AG04450 (cell line): ENCODE data around the gene FRMD4A. TPM values are rescaled to one million over a fixed set of nuclear protein-coding genes. Genes with fewer than 3 reads are reported as not detected.

ENCODE experiments used
- CTCF ChIA-PET: fragments of 300-600, 350-600 bp; formaldehyde crosslinking; extraction: SDS; loops from one replicate; lab custom pipeline; 2022; ENCODE audit warnings: antibody characterized with exemption, inconsistent platforms; lab: Charles Lee
- POLR2A ChIA-PET: fragments of 350-600 bp; formaldehyde crosslinking; extraction: SDS; loops from one replicate; lab custom pipeline; 2021; ENCODE audit warnings: antibody characterized with exemption, inconsistent platforms; lab: Yijun Ruan, JAX
- DNase-seq: peaks from one replicate; pipeline ENCODE4 v3.0.0-alpha.2; 2011; ENCODE audit warnings: low read depth, low spot score
- H3K27ac ChIP-seq: one replicate; pipeline ENCODE4 v1.5.1; 2012; ENCODE audit warnings: low read depth, low read length, control low read depth
- H3K27me3 ChIP-seq: one replicate; pipeline ENCODE4 v1.6.0; 2012; ENCODE audit warnings: low read length; ENCODE audit not compliant: control insufficient read depth, insufficient read depth
- H3K4me3 ChIP-seq: 2 replicates; pipeline ENCODE4 v1.5.1; 2011; ENCODE audit warnings: mild to moderate bottlenecking, low read depth, low read length, control low read depth
- H3K9me3 ChIP-seq: 2 replicates; pipeline ENCODE4 v1.5.1; 2012; ENCODE audit warnings: low read length; ENCODE audit not compliant: control insufficient read depth, insufficient read depth
- polyA plus RNA-seq: library from polyadenylated mRNA; depleted of rRNA; stranded (reverse); fragments of >200 nt; gene quantifications from 2 replicates; pipeline ENCODE4 v1.2.3, GENCODE V29; 2011
- TF ChIP-seq, protein P1 (sequence below): IDR thresholded peaks from 2 replicates; pipeline ENCODE4 v1.5.1; 2011; ENCODE audit warnings: low read depth, low read length, control low read depth, inconsistent platforms

Gene FRMD4A
- polyA plus RNA-seq, 1 experiment: 45.7 TPM

DNA sequence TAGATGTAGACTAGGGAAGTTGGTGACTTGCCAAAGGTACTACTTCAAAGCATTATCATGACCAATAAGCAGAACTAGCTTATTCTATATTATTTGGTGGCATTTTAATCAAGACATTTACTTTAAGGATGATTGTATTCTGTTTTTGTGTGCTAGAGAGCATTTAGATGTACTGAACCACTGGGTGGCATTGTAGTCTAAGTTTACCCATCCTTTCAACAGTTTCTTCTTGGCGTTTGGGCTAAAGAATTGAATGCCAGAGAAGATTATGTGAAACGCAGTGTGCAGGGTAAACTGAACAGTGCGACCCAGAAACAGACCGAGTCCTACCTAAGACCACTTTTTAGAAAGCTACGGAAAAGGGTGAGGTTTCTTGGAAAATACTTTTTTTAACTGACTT is 717.2 kb downstream of the FRMD4A start:
- TF ChIP-seq, protein P1, sequence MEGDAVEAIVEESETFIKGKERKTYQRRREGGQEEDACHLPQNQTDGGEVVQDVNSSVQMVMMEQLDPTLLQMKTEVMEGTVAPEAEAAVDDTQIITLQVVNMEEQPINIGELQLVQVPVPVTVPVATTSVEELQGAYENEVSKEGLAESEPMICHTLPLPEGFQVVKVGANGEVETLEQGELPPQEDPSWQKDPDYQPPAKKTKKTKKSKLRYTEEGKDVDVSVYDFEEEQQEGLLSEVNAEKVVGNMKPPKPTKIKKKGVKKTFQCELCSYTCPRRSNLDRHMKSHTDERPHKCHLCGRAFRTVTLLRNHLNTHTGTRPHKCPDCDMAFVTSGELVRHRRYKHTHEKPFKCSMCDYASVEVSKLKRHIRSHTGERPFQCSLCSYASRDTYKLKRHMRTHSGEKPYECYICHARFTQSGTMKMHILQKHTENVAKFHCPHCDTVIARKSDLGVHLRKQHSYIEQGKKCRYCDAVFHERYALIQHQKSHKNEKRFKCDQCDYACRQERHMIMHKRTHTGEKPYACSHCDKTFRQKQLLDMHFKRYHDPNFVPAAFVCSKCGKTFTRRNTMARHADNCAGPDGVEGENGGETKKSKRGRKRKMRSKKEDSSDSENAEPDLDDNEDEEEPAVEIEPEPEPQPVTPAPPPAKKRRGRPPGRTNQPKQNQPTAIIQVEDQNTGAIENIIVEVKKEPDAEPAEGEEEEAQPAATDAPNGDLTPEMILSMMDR: peak; percentile 56
- Histone ChIP-seq H3K4me3 (no peak overlapping the region), H3K9me3 (no peaks in the 10 kb centered on the region), H3K27me3 (no peaks in the 10 kb centered on the region), H3K27ac (no peak overlapping the region)
- CTCF ChIA-PET: interaction anchor here (0.6 to 3.6 kb wide), 34 partner anchors 8 to 480 kb away, joined by 3 to 39 read pairs (median 4); no protein-coding TSS in a partner anchor
- POLR2A ChIA-PET: no interaction called here
- DNase-seq: no peak

DNA sequence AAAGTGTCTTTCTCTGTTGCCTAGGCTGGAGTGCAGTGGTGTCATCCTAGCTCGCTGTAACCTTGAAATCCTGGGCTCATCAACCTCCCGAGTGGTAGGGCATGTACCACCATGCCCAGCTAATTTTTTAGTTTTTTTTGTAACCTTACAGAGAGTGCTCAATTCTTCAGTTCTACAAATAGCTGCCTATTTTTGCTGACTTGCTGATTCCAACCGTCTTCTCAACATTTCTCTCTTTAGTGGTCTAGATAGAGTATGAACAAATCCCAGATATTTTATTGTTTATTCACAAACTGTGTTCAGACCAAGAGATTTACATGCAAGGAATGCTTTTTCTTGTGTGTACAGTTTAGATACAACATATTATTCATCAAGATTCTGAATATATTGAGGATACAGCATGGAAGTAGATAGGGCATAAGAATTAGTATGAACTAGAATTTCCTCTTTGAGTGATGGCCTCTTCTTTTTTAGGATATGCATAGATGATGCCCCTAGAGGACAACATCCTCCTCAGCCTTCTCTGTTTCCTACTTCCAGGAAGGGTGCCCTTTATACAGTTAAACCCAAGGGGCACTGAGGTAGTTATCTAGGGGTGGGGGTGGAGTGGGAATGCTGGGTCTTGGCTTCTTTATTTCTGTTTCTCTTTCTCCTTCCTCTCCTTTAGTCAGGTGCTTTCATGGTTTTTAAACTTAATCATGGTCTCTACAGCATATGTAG is 717.9 kb downstream of the FRMD4A start:
- H3K4me3 ChIP-seq: no peak overlapping the region
- no peak overlapping the region for H3K27ac ChIP-seq
- TF ChIP-seq, protein P1: peak; percentile 28; the same call in 1 of the 2 replicates
- ChIA-PET POLR2A (no interaction called here), CTCF (interaction anchor here (0.6 to 3.6 kb wide), 32 partner anchors 9 to 481 kb away, joined by 3 to 39 read pairs (median 4); no protein-coding TSS in a partner anchor)
- no peaks in the 10 kb centered on the region for H3K27me3 ChIP-seq
- H3K9me3 ChIP-seq: no peaks in the 10 kb centered on the region
- DNase-seq: no peak

DNA sequence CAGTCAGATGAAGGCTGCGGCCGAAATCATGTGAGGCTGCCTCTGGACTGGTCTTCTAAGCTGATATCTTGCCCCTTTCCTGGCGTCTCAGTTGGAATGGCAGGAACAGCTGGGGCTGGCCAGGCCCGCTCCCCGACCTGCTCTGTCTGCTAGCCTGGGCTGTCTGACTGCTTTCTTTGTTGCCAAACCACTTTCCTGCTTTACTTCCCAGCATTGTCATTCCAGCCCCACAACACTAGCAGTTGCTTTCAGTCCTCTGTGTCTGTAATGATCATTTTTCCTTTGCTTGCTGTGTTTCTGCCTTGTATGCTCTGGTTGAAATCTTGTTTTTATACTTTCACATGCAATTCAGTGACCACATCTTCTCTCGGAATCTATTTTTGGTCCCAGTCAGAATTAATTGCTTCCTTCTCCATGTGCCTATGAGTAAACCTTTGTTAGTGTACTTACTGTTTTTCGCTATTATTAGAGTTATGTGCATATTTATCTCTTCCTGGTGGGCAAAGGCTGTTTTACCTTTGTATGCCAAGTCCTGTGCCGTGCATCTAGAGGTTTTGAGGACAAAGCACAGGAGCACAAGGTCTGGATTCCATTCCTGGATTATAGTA is 722.4 kb downstream of the FRMD4A start:
- POLR2A ChIA-PET: no interaction called here
- CTCF ChIA-PET: no interaction called here
- DNase-seq: no peak
- Histone ChIP-seq H3K27ac (no peak overlapping the region), H3K27me3 (no peaks in the 10 kb centered on the region), H3K9me3 (no peaks in the 10 kb centered on the region), H3K4me3 (no peak overlapping the region)
- TF ChIP-seq, protein P1: no peak

DNA sequence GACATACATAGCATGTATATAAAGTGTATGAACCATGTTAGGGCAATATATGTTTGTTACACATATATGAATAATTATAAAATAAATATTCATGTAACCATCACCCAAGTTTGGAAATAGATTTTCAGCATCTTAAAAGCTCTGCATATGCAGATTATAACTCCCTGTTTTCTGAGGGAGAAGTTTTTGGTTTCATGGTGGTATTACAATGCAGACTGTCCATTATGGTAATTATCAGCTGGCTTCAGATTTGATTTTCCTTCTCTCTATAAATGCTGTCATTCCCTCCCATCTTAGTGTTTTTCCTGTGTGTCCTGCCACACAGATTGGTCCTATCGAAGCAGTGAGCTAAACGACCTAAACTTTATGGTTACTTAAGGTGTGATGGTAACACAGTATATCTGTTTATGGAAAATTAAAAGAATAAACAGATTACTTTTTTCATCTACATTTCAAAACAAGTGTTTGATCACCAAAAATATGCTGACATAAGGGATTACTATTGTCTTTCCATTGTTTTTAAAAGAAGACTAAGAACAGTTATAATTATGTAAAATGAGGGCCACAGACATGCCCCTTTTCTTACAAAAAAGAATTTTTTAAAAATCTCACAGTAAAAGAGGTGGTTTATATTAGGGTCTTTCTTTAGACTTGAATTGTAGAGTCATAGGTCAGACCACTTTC is 726.2 kb downstream of the FRMD4A start:
- H3K4me3 ChIP-seq: no peak overlapping the region
- DNase-seq: no peak
- H3K9me3 ChIP-seq: no peaks in the 10 kb centered on the region
- H3K27me3 ChIP-seq: no peaks in the 10 kb centered on the region
- ChIA-PET CTCF (interaction anchor here (1.1 to 3.7 kb wide), 3 partner anchors 9 to 55 kb away, joined by 3 to 27 read pairs (median 8); partner anchors contain the start of gene PRPF18), POLR2A (no interaction called here)
- no peak overlapping the region for H3K27ac ChIP-seq
- TF ChIP-seq, protein P1: no peak
